ENCODE data around the gene ACTL10. TPM values are rescaled to one million over a fixed set of nuclear protein-coding genes. Genes with fewer than 3 reads are reported as not detected.

The ACTL10 gene
- total and polyA plus RNA-seq, 2 of the 13 experiments (the other 11 are each of a cell fraction or from before 2014, with no cell fraction given): not detected

- TF ChIP-seq MLXIP (CRISPR knock-in tag; IDR thresholded peaks at IDR 0.05; ENCODE audit: borderline replicate concordance): 0 out of 2 replicates have a peak, but pooled peaks have one; percentile 21
- no peak for TF ChIP-seq ZNF12 (CRISPR knock-in tag; IDR thresholded peaks at IDR 0.05)
- TF ChIP-seq HNF1A (IDR thresholded peaks at IDR 0.05; ENCODE audit: low read depth): no peak
- TF ChIP-seq HNF1A (CRISPR knock-in tag; IDR thresholded peaks at IDR 0.05; ENCODE audit: borderline replicate concordance): 0 out of 2 replicates have a peak, but pooled peaks have one; percentile 24
- no peak for TF ChIP-seq ZNF614 (CRISPR knock-in tag; IDR thresholded peaks at IDR 0.05; ENCODE audit: borderline replicate concordance)
- no peak for TF ChIP-seq MNT (IDR thresholded peaks at IDR 0.05)
- no peak for TF ChIP-seq PRMT3 (CRISPR knock-in tag; IDR thresholded peaks at IDR 0.05; ENCODE audit: borderline replicate concordance, low read depth)
- TF ChIP-seq GZF1 (CRISPR knock-in tag; IDR thresholded peaks at IDR 0.05): no peak
- TF ChIP-seq ZNF503 (CRISPR knock-in tag; IDR thresholded peaks at IDR 0.05): no peak
- TF ChIP-seq HDAC1 (CRISPR knock-in tag; IDR thresholded peaks at IDR 0.05): no peak
- TF ChIP-seq AGO2 (optimal IDR thresholded peaks at IDR 0.05; ENCODE audit: low read depth, low read length): peak; percentile 88
- no peak for TF ChIP-seq ZBTB42 (CRISPR knock-in tag; IDR thresholded peaks at IDR 0.05)
- TF ChIP-seq KAT7 (CRISPR knock-in tag; IDR thresholded peaks at IDR 0.05; ENCODE audit: borderline replicate concordance): no peak
- peak; percentile 38; the same call in 1 of the 2 replicates for TF ChIP-seq SP4 (CRISPR knock-in tag; IDR thresholded peaks at IDR 0.05)
- no peak for TF ChIP-seq ZNF512B (CRISPR knock-in tag; IDR thresholded peaks at IDR 0.05; ENCODE audit: borderline replicate concordance)
Measured at GRCh38 chr20:33653900-33654596, 12.7 kb upstream of the ACTL10 start (continued).
